Gastroesophageal sphincter (tissue), 2 donors: ENCODE data around the gene CLSTN2.

Experiments
- POLR2A ChIP-seq, 2 donors: fragments of 450-650 bp; IDR thresholded peaks; one replicate each; pipeline ENCODE4 v1.6.1; 2017; ENCODE audit warnings: antibody characterized with exemption in 2 of 2, mild to moderate bottlenecking in 2 of 2, moderate library complexity in 1 of 2
- POLR2AphosphoS5 ChIP-seq: sonication (generic); formaldehyde crosslinking; IDR thresholded peaks from one replicate; pipeline ENCODE4 v1.6.1; 2017; ENCODE audit warnings: antibody characterized with exemption

- TF ChIP-seq POLR2AphosphoS5 = no peak
- TF ChIP-seq POLR2A (IDR thresholded peaks at IDR 0.05) = no peak
These were observed 253.3 kb downstream of the CLSTN2 start for GRCh38 chr3:140188285-140188684.
